ENCODE results near the gene CLPTM1.

CLPTM1 gene

GRCh38 chr19:44930088-44930487 is 25.1 kb upstream of the CLPTM1 start:
- no peak for DNase-seq (ENCODE audit: low read depth)
- TF ChIP-seq, protein P1, sequence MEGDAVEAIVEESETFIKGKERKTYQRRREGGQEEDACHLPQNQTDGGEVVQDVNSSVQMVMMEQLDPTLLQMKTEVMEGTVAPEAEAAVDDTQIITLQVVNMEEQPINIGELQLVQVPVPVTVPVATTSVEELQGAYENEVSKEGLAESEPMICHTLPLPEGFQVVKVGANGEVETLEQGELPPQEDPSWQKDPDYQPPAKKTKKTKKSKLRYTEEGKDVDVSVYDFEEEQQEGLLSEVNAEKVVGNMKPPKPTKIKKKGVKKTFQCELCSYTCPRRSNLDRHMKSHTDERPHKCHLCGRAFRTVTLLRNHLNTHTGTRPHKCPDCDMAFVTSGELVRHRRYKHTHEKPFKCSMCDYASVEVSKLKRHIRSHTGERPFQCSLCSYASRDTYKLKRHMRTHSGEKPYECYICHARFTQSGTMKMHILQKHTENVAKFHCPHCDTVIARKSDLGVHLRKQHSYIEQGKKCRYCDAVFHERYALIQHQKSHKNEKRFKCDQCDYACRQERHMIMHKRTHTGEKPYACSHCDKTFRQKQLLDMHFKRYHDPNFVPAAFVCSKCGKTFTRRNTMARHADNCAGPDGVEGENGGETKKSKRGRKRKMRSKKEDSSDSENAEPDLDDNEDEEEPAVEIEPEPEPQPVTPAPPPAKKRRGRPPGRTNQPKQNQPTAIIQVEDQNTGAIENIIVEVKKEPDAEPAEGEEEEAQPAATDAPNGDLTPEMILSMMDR (IDR thresholded peaks at IDR 0.05; ENCODE audit: control insufficient read depth, insufficient read depth, low read depth, low read length, missing control alignments), result no peak
- H3K4me3 ChIP-seq (ENCODE audit: control insufficient read depth, low read depth, low read length), result no peak overlapping the region

- DNase-seq (ENCODE audit: low read depth), result no peak
- no peak overlapping the region for H3K4me3 ChIP-seq (ENCODE audit: control insufficient read depth, low read depth, low read length)
- TF ChIP-seq, protein P1 (IDR thresholded peaks at IDR 0.05; ENCODE audit: control insufficient read depth, insufficient read depth, low read depth, low read length, missing control alignments), result no peak
Observed at GRCh38 chr19:44931541-44931940, 23.6 kb upstream of the CLPTM1 start.

- no peak overlapping the region for H3K4me3 ChIP-seq (ENCODE audit: control insufficient read depth, low read depth, low read length)
- TF ChIP-seq, protein P1 (IDR thresholded peaks at IDR 0.05; ENCODE audit: control insufficient read depth, insufficient read depth, low read depth, low read length, missing control alignments), result no peak
- no peak for DNase-seq (ENCODE audit: low read depth)
Observed at GRCh38 chr19:44939668-44940067, 15.5 kb upstream of the CLPTM1 start.

- DNase-seq (ENCODE audit: low read depth), result no peak
- H3K4me3 ChIP-seq (ENCODE audit: control insufficient read depth, low read depth, low read length), result no peak within 1 kb of the TSS
- TF ChIP-seq, protein P1 (IDR thresholded peaks at IDR 0.05; ENCODE audit: control insufficient read depth, insufficient read depth, low read depth, low read length, missing control alignments), result no peak
Observed at GRCh38 chr19:44942067-44942571, 13.1 kb upstream of the CLPTM1 start, which contains the start of gene APOC4. APOC4 (plus strand) TSS chr19:44942237; CDS start chr19:44942278, 41 bp downstream.

DNA sequence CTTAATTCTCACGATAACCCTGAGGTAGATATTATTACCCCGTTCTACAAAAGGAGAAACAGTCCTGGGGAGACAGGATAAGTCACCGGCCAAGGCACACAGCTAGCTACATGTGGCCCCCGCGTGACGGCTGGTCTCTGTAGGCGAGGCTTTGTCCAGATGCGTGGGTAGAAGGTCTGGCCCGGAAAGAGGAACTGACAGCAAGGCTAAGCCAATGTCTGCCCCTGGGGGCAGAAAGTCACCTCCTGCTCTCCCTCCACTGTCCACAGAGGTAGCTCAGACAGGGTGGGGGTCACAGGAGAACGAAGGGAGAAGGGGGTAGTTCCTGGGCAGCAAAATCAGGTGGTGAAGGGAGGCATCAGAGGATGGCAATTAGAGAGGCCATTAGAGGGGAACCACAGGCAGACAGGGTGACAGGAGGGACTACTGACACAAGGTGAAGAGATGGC is 11.4 kb upstream of the CLPTM1 start:
- DNase-seq (ENCODE audit: low read depth), result no peak
- TF ChIP-seq, protein P1 (IDR thresholded peaks at IDR 0.05; ENCODE audit: control insufficient read depth, insufficient read depth, low read depth, low read length, missing control alignments), result no peak
- H3K4me3 ChIP-seq (ENCODE audit: control insufficient read depth, low read depth, low read length), result no peak overlapping the region

GRCh38 chr19:44947041-44947581 is 8.1 kb upstream of the CLPTM1 start:
- no peak overlapping the region for H3K4me3 ChIP-seq (ENCODE audit: control insufficient read depth, low read depth, low read length)
- no peak for DNase-seq (ENCODE audit: low read depth)
- TF ChIP-seq, protein P1 (IDR thresholded peaks at IDR 0.05; ENCODE audit: control insufficient read depth, insufficient read depth, low read depth, low read length, missing control alignments), result no peak
